ENCODE measurements around the gene COA1. TPM values are rescaled to one million over a fixed set of nuclear protein-coding genes. Genes with fewer than 3 reads are reported as not detected.
"Not testable (repeated sequence)": the region's sequence is repeated elsewhere in the genome, so short reads cannot be mapped to it uniquely, and the experiment has no call there.

The COA1 gene
- polyA plus RNA-seq, 2 of the 4 experiments (the other 2 are of a cell fraction) = 57.5 to 91.4 TPM

DNA sequence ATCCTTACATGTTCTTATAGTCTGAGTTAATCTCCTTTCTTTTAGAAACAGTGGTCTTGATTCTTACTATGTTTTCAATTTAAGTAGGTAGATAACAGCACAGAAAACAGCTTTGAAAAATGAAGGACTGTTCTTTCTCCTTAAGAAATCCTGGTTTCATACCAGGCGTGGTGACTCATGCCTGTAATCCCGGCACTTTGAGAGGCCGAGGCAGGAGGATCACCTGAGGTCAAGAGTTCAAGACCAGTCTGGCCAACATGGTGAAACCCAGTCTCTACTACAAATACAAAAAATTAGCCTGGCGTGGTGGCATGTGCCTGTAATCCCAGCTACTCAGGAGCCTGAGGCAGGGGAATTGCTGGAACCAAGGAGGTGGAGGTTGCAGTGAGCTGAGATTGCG, 132.9 kb downstream of the COA1 start:
- POLR2A ChIA-PET = interaction anchor here (2.0 kb wide), 1 partner anchor 14 kb away, joined by 5 read pairs; the partner anchor contains the start of gene STK17A
- CTCF ChIA-PET = interaction anchor here (0.9 to 11.8 kb wide), 5 partner anchors 14 to 664 kb away, joined by 3 to 66 read pairs (median 3); partner anchors contain the start of genes MRPL32, PSMA2 and STK17A
- not testable (repeated sequence) for ATAC-seq; H3K4me3 ChIP-seq; H3K9me3 ChIP-seq; FAIRE-seq; TF ChIP-seq FOSL2 (IDR thresholded peaks at IDR 0.05)
- peak overlapping the region; percentile 31; the same call in 2 of the 3 replicates for H3K4me2 ChIP-seq
- H3K27ac ChIP-seq = peak overlapping the region in 1 of 2 experiments; percentile 60; a peak in 3 of 6 replicates
- TF ChIP-seq CEBPB (IDR thresholded peaks at IDR 0.05) (peak in 1 of 2 experiments; percentile 40; a peak in 1 of 4 replicates), FOSL2 (CRISPR knock-in tag; IDR thresholded peaks at IDR 0.05) (peak; percentile 72)
- WGBS (ENCODE audit: missing lambda C conversion rate) = 45% methylated on average over 5 of the region's 5 CpGs
- peaks cover 30% of the 10 kb centered on the region for H3K4me1 ChIP-seq
- peak in 1 of 2 experiments; percentile 27 for DNase-seq (ENCODE audit: low read depth in 1 of 2, low spot score in 1 of 2)

DNA sequence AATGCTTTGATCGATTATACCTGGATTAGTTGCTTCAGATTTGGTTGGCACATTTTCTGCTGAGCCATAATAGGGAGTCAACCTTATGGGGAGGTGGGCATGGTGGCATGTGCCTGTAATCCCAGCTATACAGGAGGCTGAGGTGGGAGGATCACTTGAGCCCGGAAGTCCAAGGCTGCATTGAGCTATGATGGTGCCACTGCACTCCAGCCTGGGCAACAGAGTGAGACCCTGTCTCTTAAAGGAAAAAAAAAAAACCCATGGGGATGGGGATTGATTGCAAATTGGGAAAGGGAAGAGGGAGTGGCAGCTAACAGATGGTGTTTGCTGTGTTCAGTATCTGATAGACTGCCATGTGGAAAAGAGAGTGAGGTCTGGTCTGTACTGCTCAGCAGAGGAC, 135.3 kb downstream of the COA1 start:
- DNase-seq (ENCODE audit: low read depth in 1 of 2, low spot score in 1 of 2) = no peak
- no peak overlapping the region for H3K4me2 ChIP-seq
- no peak for TF ChIP-seq NFE2L2 (conservative IDR thresholded peaks at IDR 0.05; ENCODE audit: low read length)
- TF ChIP-seq PHF8 (IDR thresholded peaks at IDR 0.05; ENCODE audit: borderline replicate concordance, low read depth) = no peak
- no peak for TF ChIP-seq KDM1A (IDR thresholded peaks at IDR 0.05; ENCODE audit: low read depth)
- no peak for TF ChIP-seq CHD4 (IDR thresholded peaks at IDR 0.05; ENCODE audit: borderline replicate concordance)
- TF ChIP-seq ESRRA (IDR thresholded peaks at IDR 0.05; ENCODE audit: borderline replicate concordance, low read length) = no peak
- TF ChIP-seq, protein P1, sequence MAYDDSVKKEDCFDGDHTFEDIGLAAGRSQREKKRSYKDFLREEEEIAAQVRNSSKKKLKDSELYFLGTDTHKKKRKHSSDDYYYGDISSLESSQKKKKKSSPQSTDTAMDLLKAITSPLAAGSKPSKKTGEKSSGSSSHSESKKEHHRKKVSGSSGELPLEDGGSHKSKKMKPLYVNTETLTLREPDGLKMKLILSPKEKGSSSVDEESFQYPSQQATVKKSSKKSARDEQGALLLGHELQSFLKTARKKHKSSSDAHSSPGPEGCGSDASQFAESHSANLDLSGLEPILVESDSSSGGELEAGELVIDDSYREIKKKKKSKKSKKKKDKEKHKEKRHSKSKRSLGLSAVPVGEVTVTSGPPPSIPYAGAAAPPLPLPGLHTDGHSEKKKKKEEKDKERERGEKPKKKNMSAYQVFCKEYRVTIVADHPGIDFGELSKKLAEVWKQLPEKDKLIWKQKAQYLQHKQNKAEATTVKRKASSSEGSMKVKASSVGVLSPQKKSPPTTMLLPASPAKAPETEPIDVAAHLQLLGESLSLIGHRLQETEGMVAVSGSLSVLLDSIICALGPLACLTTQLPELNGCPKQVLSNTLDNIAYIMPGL (CRISPR knock-in tag; IDR thresholded peaks at IDR 0.05; ENCODE audit: borderline replicate concordance) = no peak
- ChIA-PET POLR2A (interaction anchor here (1.0 kb wide), 1 partner anchor 11 kb away, joined by 3 read pairs; the partner anchor contains the start of gene STK17A), CTCF (interaction anchor here (1.0 to 2.6 kb wide), 3 partner anchors 9 to 105 kb away, joined by 8 to 17 read pairs (median 9); partner anchors contain the start of gene STK17A)
- no peak overlapping the region for H3K4me3 ChIP-seq
- ATAC-seq = peak in 1 of 2 experiments; percentile 25; a peak in 2 of 6 replicates
- no peak for FAIRE-seq
- 0 out of 6 replicates have a peak overlapping the region, but pooled peaks of 1 of the 2 experiments have one; percentile 24 for H3K27ac ChIP-seq
- H3K9me3 ChIP-seq = no peaks in the 10 kb centered on the region
- 84% methylated on average over 2 of the region's 2 CpGs for WGBS (ENCODE audit: missing lambda C conversion rate)
- H3K4me1 ChIP-seq = peaks cover 48% of the 10 kb centered on the region

DNA sequence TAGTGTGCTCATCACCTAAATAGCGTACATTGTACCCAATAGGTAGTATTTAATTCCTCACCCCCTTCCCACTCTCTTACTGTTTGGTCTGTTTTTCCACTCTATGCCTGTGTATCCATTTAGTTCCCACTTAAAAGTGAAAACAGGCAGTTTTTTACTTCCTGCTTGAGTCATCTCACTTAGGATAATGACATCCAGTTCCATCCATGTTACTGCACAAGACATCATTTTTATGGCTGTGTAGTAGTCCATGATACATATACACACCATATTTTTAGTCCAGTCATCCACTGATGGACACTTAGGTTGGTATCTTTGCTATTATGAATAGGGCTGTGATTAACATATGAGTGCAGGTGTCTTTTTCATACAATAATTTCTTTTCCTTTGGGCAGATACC, 136.3 kb downstream of the COA1 start:
- FAIRE-seq (no peak), DNase-seq (ENCODE audit: low read depth in 1 of 2, low spot score in 1 of 2) (no peak), ATAC-seq (no peak)
- H3K4me2 ChIP-seq = no peak overlapping the region; the same call in 2 of the 3 replicates
- peaks cover 53% of the 10 kb centered on the region for H3K4me1 ChIP-seq
- no peaks in the 10 kb centered on the region for H3K9me3 ChIP-seq
- ChIA-PET POLR2A (interaction anchor here (0.7 to 2.0 kb wide), 2 partner anchors 10 to 107 kb away, joined by 5 to 18 read pairs; partner anchors contain the start of gene STK17A), CTCF (interaction anchor here (1.4 kb wide), 2 partner anchors 10 to 107 kb away, joined by 6 to 9 read pairs; partner anchors contain the start of gene STK17A)
- WGBS (ENCODE audit: missing lambda C conversion rate) = 98% methylated on average over 1 of the region's 1 CpG
- TF ChIP-seq, protein P2, sequence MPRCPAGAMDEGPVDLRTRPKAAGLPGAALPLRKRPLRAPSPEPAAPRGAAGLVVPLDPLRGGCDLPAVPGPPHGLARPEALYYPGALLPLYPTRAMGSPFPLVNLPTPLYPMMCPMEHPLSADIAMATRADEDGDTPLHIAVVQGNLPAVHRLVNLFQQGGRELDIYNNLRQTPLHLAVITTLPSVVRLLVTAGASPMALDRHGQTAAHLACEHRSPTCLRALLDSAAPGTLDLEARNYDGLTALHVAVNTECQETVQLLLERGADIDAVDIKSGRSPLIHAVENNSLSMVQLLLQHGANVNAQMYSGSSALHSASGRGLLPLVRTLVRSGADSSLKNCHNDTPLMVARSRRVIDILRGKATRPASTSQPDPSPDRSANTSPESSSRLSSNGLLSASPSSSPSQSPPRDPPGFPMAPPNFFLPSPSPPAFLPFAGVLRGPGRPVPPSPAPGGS (IDR thresholded peaks at IDR 0.05) = no peak
- no peak for TF ChIP-seq CBX2 (IDR thresholded peaks at IDR 0.05; ENCODE audit: borderline replicate concordance, low read depth)
- TF ChIP-seq PHF8 (IDR thresholded peaks at IDR 0.05; ENCODE audit: borderline replicate concordance, low read depth) = no peak
- no peak for TF ChIP-seq BHLHE40 (IDR thresholded peaks at IDR 0.05; ENCODE audit: low read depth, low read length)
- no peak for TF ChIP-seq RARB (CRISPR knock-in tag; IDR thresholded peaks at IDR 0.05)
- TF ChIP-seq SMC3 (IDR thresholded peaks at IDR 0.05) = no peak
- TF ChIP-seq NR3C1 (IDR thresholded peaks at IDR 0.05) = no peak
- TF ChIP-seq RFX5 (IDR thresholded peaks at IDR 0.05) = no peak
- TF ChIP-seq FOSL2 (IDR thresholded peaks at IDR 0.05) = no peak
- TF ChIP-seq FOSL2 (CRISPR knock-in tag; IDR thresholded peaks at IDR 0.05) = no peak
- TF ChIP-seq EHF (CRISPR knock-in tag; IDR thresholded peaks at IDR 0.05) = no peak
- TF ChIP-seq, protein P3, sequence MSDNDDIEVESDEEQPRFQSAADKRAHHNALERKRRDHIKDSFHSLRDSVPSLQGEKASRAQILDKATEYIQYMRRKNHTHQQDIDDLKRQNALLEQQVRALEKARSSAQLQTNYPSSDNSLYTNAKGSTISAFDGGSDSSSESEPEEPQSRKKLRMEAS (IDR thresholded peaks at IDR 0.05) = no peak
- peak overlapping the region in 1 of 2 experiments; percentile 40; a peak in 3 of 6 replicates for H3K27ac ChIP-seq
- no peak overlapping the region for H3K4me3 ChIP-seq

All from A549 (cell line).